Mesenchymal stem cell (in vitro differentiated cells and primary cell): ENCODE measurements around the gene SRGAP1.

Experiments
- DNase-seq: peaks from one replicate; pipeline ENCODE4 v3.0.0-alpha.2; 2013
- H2AFZ ChIP-seq: one replicate; pipeline ENCODE4 v1.6.1; 2013; ENCODE audit warnings: low read depth, mild to moderate bottlenecking, control low read depth, inconsistent platforms, low read length, moderate library complexity
- H2AK5ac ChIP-seq: 2 replicates; pipeline ENCODE4 v1.6.1; 2013; ENCODE audit warnings: low read length, moderate library complexity, mild to moderate bottlenecking, inconsistent platforms; ENCODE audit not compliant: severe bottlenecking
- H2BK120ac ChIP-seq: one replicate; pipeline ENCODE4 v1.6.1; 2013; ENCODE audit warnings: low read depth, mild to moderate bottlenecking, inconsistent platforms, low read length, moderate library complexity
- H2BK12ac ChIP-seq, 2 experiments: one replicate each; pipeline ENCODE4 v1.6.1; 2013; ENCODE audit warnings: inconsistent platforms in 2 of 2, low read length in 2 of 2, mild to moderate bottlenecking in 2 of 2, moderate library complexity in 2 of 2, control low read depth in 1 of 2
- H2BK15ac ChIP-seq: one replicate; pipeline ENCODE4 v1.6.1; 2013; ENCODE audit warnings: mild to moderate bottlenecking, low read depth, inconsistent platforms; ENCODE audit not compliant: poor library complexity, severe bottlenecking
- H2BK5ac ChIP-seq: 2 replicates; pipeline ENCODE4 v1.6.1; 2013; ENCODE audit warnings: low read depth, mild to moderate bottlenecking, low read length, control low read depth, inconsistent platforms; ENCODE audit not compliant: poor library complexity, severe bottlenecking
- H3K14ac ChIP-seq, 2 experiments: one replicate each; pipeline ENCODE4 v1.6.1; 2013; ENCODE audit warnings: inconsistent platforms in 2 of 2, low read length in 2 of 2, control low read depth in 1 of 2, mild to moderate bottlenecking in 1 of 2, moderate library complexity in 1 of 2
- H3K18ac ChIP-seq, 2 experiments: one replicate each; pipeline ENCODE4 v1.6.1; 2013; ENCODE audit warnings: inconsistent platforms in 2 of 2, low read length in 2 of 2, control low read depth in 1 of 2, low read depth in 1 of 2, mild to moderate bottlenecking in 1 of 2
- H3K23ac ChIP-seq, 2 experiments: one replicate each; pipeline ENCODE4 v1.6.1; 2013; ENCODE audit warnings: inconsistent platforms in 2 of 2, low read length in 2 of 2, mild to moderate bottlenecking in 2 of 2, moderate library complexity in 2 of 2, control low read depth in 1 of 2
- H3K27ac ChIP-seq: 2 replicates; pipeline ENCODE4 v1.5.1; 2013; ENCODE audit warnings: mild to moderate bottlenecking, moderate library complexity, low read length, control low read depth, inconsistent platforms; ENCODE audit not compliant: poor library complexity, severe bottlenecking
- H3K27me3 ChIP-seq, 2 experiments: 2 replicates each; pipeline versions ENCODE4 v1.6.1 to v1.7.0; 2013; ENCODE audit warnings: low read length in 2 of 2, mild to moderate bottlenecking in 2 of 2, moderate library complexity in 2 of 2, control low read depth in 1 of 2, inconsistent platforms in 1 of 2; ENCODE audit not compliant: control insufficient read depth in 1 of 2, insufficient read depth in 1 of 2
- H3K36me3 ChIP-seq, 2 experiments: 2 replicates each; pipeline versions ENCODE4 v1.6.1 to v1.7.0; 2013; ENCODE audit warnings: low read length in 2 of 2, control low read depth in 1 of 2, inconsistent platforms in 1 of 2, low read depth in 1 of 2, mild to moderate bottlenecking in 1 of 2; ENCODE audit not compliant: insufficient read depth in 2 of 2, control insufficient read depth in 1 of 2
- H3K4ac ChIP-seq, 2 experiments: one replicate each; pipeline ENCODE4 v1.6.1; 2013; ENCODE audit warnings: inconsistent platforms in 2 of 2, low read length in 2 of 2, mild to moderate bottlenecking in 2 of 2, moderate library complexity in 2 of 2, control low read depth in 1 of 2, low read depth in 1 of 2
- H3K4me1 ChIP-seq: 2 replicates; pipeline ENCODE4 v1.6.1; 2013; ENCODE audit warnings: low read depth, low read length, control low read depth; ENCODE audit not compliant: control insufficient read depth, insufficient read depth
- H3K4me2 ChIP-seq: 2 replicates; pipeline ENCODE4 v1.6.1; 2013; ENCODE audit warnings: low read length, mild to moderate bottlenecking, inconsistent platforms; ENCODE audit not compliant: poor library complexity, severe bottlenecking
- H3K4me3 ChIP-seq, 2 experiments: 2 replicates each; pipeline versions ENCODE4 v1.5.1 to v1.7.0; 2013; ENCODE audit warnings: low read length in 2 of 2, mild to moderate bottlenecking in 2 of 2, control low read depth in 1 of 2, low read depth in 1 of 2; ENCODE audit not compliant: insufficient read depth in 1 of 2
- H3K79me1 ChIP-seq: replicated peaks from 2 replicates; pipeline ENCODE4 v1.6.1; 2013; ENCODE audit warnings: mild to moderate bottlenecking, control low read depth, low read length, inconsistent platforms; ENCODE audit not compliant: poor library complexity, severe bottlenecking
- H3K9ac ChIP-seq: 2 replicates; pipeline ENCODE4 v1.7.0; 2013; ENCODE audit warnings: mild to moderate bottlenecking, low read length, moderate library complexity
- H3K9me3 ChIP-seq: 2 replicates; pipeline ENCODE4 v1.7.0; 2013; ENCODE audit warnings: mild to moderate bottlenecking, low read length; ENCODE audit not compliant: control insufficient read depth
- H4K8ac ChIP-seq: one replicate; pipeline ENCODE4 v1.6.1; 2013; ENCODE audit warnings: inconsistent platforms, mild to moderate bottlenecking, low read length, moderate library complexity
- H4K91ac ChIP-seq: one replicate; pipeline ENCODE4 v1.6.1; 2013; ENCODE audit warnings: mild to moderate bottlenecking, low read length, inconsistent platforms
- WGBS: methylation state at CpG from one replicate; pipeline ENCODE4 v1.1.7; 2013; ENCODE audit warnings: mixed read lengths; 5-methylcytosine and 5-hydroxymethylcytosine counted together

Gene SRGAP1

DNA sequence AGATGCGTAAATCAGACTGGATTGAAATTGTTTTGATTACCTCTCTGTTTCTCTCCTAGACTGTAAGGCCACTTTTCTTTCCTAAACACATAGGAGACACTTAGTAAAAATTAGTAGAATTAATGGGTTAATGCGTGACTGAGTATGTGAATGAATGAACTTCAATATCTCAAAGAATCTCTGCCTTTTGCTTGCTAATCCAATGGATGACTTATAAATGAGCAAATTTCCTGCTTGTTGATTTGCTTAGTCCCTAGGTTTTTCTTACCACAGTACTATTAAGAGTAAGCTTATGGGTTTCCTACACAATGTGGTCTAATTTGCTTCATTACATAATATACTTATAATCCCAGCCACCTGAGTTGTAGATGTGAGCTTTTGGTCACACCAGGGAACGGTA is 164.1 kb downstream of the SRGAP1 start:
- Histone ChIP-seq H3K27ac (peak overlapping the region; percentile 90), H3K36me3 (peaks cover 3 to 33% of the 10 kb centered on the region in 2 experiments), H3K4ac (no peak overlapping the region), H2BK5ac (no peak overlapping the region), H2BK120ac (no peak overlapping the region), H3K18ac (no peak overlapping the region), H3K9me3 (no peaks in the 10 kb centered on the region), H2AK5ac (no peak overlapping the region), H2BK12ac (no peak overlapping the region), H4K91ac (no peak overlapping the region), H3K23ac (no peak overlapping the region), H3K4me2 (no peak overlapping the region), H4K8ac (no peak overlapping the region), H3K4me1 (peaks cover 8% of the 10 kb centered on the region), H3K9ac (no peak overlapping the region), H3K79me1 (peaks cover 9% of the 10 kb centered on the region), H2AFZ (no peak overlapping the region), H3K14ac (no peak overlapping the region), H3K27me3 (no peaks in the 10 kb centered on the region), H3K4me3 (no peak overlapping the region), H2BK15ac (no peak overlapping the region)
- 100% methylated on average over 2 of the region's 3 CpGs for WGBS
- DNase-seq = no peak

DNA sequence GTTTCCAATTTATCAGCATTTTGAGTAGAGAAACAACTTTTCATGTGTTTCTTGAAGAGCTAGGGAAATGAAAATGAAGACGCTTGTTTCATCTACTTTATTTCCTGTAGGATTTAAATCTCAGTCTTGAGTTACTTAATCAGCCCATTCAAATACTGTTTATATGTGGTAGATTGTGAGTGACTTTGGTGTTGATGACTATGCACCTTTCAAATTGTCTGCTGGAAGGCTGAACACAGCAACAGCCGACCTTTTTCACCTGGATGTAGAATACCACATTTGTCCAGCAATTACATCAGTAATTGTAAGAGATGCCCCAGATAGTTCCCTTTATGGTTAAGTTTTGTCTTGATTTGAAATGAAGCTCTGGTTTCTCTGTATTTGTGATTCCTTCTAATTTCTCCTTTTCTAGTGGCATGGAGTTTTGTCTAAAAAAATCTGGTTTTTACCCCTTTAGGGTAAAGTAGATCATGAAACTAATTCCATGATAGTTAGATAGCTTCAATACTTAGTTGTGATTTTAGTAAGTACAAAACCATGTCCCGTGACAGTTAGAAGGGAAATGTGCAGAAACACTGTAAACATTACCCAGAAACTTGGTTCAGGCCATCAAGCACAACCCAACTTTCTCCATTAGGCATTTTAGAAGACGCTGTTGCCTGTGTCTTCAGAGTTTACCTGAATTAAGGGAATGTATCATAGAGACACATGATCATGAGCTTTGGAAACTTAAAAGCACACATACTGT is 165.0 kb downstream of the SRGAP1 start:
- Histone ChIP-seq H3K4me3 (no peak overlapping the region), H2AK5ac (peak overlapping the region; percentile 23), H2BK12ac (peak overlapping the region in 1 of 2 experiments; percentile 29), H3K23ac (no peak overlapping the region), H3K36me3 (peaks cover 0 to 29% of the 10 kb centered on the region in 2 experiments), H4K91ac (no peak overlapping the region), H3K9me3 (no peaks in the 10 kb centered on the region), H3K4ac (peak overlapping the region in 1 of 2 experiments; percentile 44), H3K27me3 (no peaks in the 10 kb centered on the region), H2BK15ac (no peak overlapping the region), H4K8ac (no peak overlapping the region), H2BK120ac (no peak overlapping the region), H3K79me1 (peaks cover 11% of the 10 kb centered on the region), H3K14ac (no peak overlapping the region), H3K4me1 (peaks cover 8% of the 10 kb centered on the region), H2AFZ (no peak overlapping the region), H3K27ac (peak overlapping the region; percentile 97), H3K4me2 (no peak overlapping the region), H3K18ac (no peak overlapping the region), H3K9ac (no peak overlapping the region), H2BK5ac (no peak overlapping the region)
- peak; percentile 31 for DNase-seq
- 100% methylated on average over 2 of the region's 4 CpGs for WGBS

DNA sequence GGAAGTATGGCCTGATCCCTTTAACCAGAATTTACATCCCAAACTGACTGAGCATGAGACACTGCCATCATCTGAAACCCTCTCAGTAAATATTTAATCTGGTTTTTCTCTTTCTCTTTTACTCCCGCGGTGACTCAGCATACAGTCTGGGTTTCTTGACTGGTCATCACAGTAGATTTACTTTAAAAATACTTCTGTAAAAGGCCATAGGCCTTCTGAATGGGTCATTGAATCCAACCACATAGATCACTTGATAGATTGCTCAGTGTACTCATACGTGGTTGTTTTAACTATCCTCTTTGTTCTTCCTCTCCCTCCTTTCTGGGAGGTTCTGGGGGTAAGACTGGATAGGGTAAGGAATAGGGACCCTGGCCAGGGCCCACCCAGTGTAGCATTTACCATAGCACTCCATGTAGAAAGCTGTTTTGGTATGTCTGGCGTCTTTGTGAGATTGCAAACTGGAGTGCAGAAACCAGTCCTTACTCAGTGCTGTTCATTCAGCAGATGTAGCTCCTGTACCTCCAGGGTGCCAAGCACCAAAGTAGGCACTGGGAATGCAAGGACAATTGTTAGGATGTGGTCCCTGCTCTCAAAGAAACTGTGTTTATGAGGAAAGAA is 165.7 kb downstream of the SRGAP1 start:
- Histone ChIP-seq H2AFZ (no peak overlapping the region), H2BK12ac (peak overlapping the region; percentile 57 to 89), H4K91ac (peak overlapping the region; percentile 84), H3K27me3 (no peaks in the 10 kb centered on the region), H3K14ac (no peak overlapping the region), H4K8ac (peak overlapping the region; percentile 57), H3K9me3 (no peaks in the 10 kb centered on the region), H3K4me2 (no peak overlapping the region), H3K27ac (peak overlapping the region; percentile 97), H2AK5ac (peak overlapping the region; percentile 11), H3K9ac (peak overlapping the region; percentile 36), H3K18ac (peak overlapping the region; percentile 55 to 81), H2BK5ac (peak overlapping the region; percentile 4), H3K4me1 (peaks cover 9% of the 10 kb centered on the region), H2BK15ac (no peak overlapping the region), H3K36me3 (peaks cover 0 to 28% of the 10 kb centered on the region in 2 experiments), H3K4me3 (no peak overlapping the region), H3K23ac (no peak overlapping the region), H3K79me1 (peaks cover 12% of the 10 kb centered on the region), H3K4ac (peak overlapping the region; percentile 44 to 82), H2BK120ac (peak overlapping the region; percentile 44)
- DNase-seq = peak; percentile 92
- WGBS = 71% methylated on average over 1 of the region's 4 CpGs

DNA sequence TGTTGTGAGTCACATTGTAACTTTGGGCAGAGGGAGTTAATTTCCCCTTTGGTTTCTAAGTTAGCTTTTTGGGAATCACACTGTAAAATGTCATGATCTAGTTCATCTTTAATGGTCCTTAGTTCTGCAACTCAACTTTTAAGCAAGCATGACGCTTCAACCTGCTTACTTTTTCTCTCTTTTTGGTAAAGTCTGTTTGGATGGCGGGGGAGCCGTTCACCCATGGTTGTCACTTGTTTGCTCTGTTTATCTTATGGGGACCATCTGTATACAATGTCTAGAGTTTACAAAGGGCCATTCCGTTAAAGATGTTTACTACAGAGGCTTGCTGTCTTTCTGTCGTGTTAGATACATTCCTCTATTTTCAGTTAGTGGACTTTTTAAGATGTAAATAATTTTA is 172.0 kb downstream of the SRGAP1 start:
- no peak overlapping the region for H4K91ac ChIP-seq
- H2AK5ac ChIP-seq = no peak overlapping the region
- no peak overlapping the region for H3K4me2 ChIP-seq
- H3K27me3 ChIP-seq = no peaks in the 10 kb centered on the region
- H2BK5ac ChIP-seq = no peak overlapping the region
- H3K4ac ChIP-seq = no peak overlapping the region
- 100% methylated on average over 1 of the region's 5 CpGs for WGBS
- no peak overlapping the region for H3K18ac ChIP-seq
- no peak overlapping the region for H2BK120ac ChIP-seq
- H3K23ac ChIP-seq = no peak overlapping the region
- no peak overlapping the region for H3K4me3 ChIP-seq
- peaks cover 4% of the 10 kb centered on the region for H3K4me1 ChIP-seq
- H3K14ac ChIP-seq = no peak overlapping the region
- H2BK12ac ChIP-seq = no peak overlapping the region
- H3K27ac ChIP-seq = no peak overlapping the region
- H2BK15ac ChIP-seq = no peak overlapping the region
- no peak overlapping the region for H2AFZ ChIP-seq
- no peak overlapping the region for H4K8ac ChIP-seq
- H3K79me1 ChIP-seq = peaks cover 19% of the 10 kb centered on the region
- H3K9ac ChIP-seq = no peak overlapping the region
- H3K9me3 ChIP-seq = no peaks in the 10 kb centered on the region
- no peak for DNase-seq
- H3K36me3 ChIP-seq = peaks cover 0 to 67% of the 10 kb centered on the region in 2 experiments
